GM18909 (cell line): ENCODE data around the gene KIAA1586.
"Not testable (repeated sequence)": the region's sequence is repeated elsewhere in the genome, so short reads cannot be mapped to it uniquely, and the experiment has no call there.

Source experiments
- ATAC-seq: cut with Tn5 transposase; IDR thresholded peaks from one replicate; pipeline ENCODE4 v1.9.1; 2021; ENCODE audit warnings: mild to moderate bottlenecking; ENCODE audit not compliant: unreplicated experiment, poor library complexity

Gene KIAA1586

GRCh38 chr6:57046332-57047256, at the start of gene KIAA1586:
TSS of gene KIAA1586 (plus strand) at chr6:57046693. CDS start at chr6:57046756, 63 bp downstream.
- ATAC-seq, result peak; percentile 97

GRCh38 chr6:56999049-56999448, 47.4 kb upstream of the KIAA1586 start:
- ATAC-seq, result no peak

DNA sequence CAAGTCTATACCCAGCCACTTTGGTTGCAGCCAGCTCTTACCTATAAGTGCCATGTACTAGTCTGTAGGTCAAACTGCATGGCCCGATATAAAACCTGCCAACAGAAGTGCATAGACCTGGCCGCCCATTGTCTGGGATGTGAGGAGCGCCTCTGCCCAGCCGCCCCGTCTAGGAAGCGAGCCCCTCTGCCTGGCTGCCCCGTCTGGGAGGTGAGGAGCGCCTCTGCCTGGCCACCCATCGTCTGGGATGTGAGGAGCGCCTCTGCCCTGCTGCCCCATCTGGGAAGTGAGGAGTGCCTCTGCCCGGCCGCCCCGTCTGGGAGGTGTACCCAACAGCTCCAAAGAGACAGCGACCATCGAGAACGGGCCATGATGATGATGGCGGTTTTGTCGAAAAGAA, 46.7 kb upstream of the KIAA1586 start:
- ATAC-seq, result not testable (repeated sequence)

DNA sequence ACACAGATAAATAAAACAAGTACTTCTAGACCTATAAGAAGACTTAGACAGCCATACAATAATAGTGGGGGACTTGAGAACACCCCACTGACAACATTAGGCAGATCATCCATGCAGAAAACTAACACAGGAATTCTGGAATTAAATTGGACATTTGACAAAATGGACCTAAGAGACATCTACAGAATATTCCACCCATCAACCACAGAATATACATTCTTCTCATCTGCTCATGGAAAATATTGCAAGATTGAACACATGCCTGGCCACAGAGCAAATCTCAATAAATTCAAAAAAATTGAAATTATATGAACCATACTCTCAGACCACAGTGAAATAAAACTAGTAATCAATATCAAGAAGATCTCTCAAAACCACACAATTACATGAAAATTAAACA, 44.3 kb upstream of the KIAA1586 start:
- ATAC-seq, result no peak

DNA sequence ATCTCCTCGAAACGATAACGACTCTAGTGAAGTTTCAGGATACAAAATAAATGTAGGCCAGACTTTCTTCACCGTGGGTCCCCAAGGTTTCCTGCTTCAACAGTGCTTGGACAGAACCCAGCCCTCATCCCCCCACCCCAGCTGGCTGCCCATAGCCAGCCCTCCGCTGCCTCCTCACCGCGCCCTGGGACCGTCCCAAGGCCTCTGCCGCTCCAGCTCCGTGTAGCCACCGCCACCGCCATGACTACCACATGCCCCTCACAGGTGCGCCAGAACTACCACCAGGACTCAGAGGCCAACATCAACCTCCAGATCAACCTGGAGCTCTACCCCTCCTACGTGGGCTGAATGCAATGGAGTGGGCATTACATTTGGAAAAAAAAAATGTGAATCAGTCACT, 42.2 kb upstream of the KIAA1586 start:
- no peak for ATAC-seq

DNA sequence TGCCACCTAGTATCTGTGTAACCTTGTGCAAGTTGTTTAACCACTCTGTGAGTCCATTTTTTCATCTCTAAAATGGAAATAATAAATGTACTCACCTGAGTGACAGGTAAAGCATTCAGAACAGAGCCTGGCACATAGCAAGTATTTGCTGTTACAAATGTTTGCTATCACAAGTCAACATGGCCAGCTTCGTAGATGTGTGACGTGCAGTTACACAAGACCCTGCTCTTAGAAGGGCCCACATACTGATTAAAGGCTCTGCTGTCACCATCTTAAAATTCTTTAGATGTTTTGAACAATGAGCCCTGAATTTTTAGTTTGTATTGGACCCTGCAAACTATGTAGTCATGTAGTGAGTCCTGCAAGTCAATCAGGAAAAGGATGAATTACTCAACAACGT, 40.4 kb upstream of the KIAA1586 start:
- no peak for ATAC-seq

DNA sequence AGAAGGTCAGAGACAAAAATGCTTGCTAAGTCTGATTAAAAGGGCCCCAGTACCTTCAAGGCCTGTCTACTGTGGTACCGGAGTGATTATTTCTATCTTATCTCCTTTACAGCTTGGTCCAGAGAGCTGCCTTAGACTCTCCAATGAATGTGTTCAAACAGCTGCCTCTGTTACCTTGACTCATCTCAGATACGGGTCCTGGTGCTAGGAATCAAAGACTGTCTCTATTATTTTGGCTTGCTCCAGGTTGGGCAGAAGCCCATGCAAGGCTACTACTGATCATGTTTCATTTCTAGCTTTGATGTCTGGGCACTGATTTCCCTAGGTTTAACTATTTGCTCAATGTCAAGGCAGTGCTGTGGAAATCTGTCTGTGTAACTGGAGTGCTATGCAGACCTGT, 38.4 kb upstream of the KIAA1586 start:
- not testable (repeated sequence) for ATAC-seq

- no peak for ATAC-seq
Measured at GRCh38 chr6:57013521-57013926, 33.0 kb upstream of the KIAA1586 start.

DNA sequence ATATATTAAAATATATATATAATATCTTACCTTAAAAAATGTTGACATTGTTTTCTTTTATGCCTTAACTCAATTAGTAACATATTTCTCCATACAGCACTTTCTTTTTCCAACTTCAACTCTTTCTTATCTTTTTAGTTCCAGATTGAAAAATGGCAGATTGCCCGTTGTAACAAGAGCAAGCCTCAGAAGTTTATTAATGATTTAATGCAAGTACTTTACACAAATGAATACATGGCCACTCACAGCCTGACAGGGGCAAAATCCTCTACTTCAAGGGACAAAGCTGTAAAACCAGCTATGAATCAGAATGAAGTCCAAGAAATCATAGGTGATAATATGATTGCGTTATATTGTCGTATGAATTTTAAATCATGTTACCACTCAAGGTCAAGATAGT, 29.4 kb upstream of the KIAA1586 start:
- ATAC-seq, result no peak

DNA sequence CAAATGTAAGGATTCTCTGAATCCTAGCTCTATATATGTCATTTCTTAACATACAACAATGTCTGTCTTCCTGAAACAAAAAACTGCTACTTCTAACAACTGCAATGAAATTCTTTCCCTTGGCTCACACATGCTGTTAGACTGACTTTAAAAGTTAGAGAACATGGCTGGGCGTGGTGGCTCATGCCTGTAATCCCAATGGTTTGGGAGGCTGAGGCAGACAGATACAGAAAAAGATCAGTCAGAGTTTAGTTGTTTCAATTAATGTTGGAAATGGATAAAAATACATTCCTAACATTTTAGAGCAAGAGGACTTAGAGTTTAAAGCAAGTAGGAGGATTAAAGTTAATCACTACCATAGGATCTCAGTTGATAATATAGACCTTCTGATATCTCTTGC, 28.7 kb upstream of the KIAA1586 start:
- no peak for ATAC-seq

GRCh38 chr6:57019434-57019833, 27.1 kb upstream of the KIAA1586 start:
- no peak for ATAC-seq

GRCh38 chr6:57021086-57021720, 25.3 kb upstream of the KIAA1586 start:
- peak; percentile 80 for ATAC-seq

DNA sequence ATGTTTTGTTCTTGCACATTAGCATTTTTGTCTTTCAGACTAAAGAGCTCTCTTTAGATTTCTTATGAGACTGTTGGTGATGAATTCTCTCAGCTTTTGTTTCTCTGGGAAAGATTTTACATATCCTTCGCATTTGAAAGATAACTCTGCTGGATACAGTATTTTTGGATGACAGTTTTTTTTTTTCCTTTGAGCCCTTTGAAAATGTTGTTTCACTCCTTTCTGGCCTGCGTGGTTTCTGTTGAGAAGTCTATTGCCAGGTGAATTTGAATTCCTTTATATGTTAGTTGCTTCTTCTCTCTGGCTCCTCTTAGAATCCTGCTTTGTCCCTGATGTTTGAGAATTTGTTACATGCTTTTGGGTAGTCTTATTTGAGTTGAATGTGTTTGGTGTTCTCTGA, 22.2 kb upstream of the KIAA1586 start:
- no peak for ATAC-seq

- ATAC-seq, result no peak
Measured at GRCh38 chr6:57024775-57025174, 21.7 kb upstream of the KIAA1586 start.

DNA sequence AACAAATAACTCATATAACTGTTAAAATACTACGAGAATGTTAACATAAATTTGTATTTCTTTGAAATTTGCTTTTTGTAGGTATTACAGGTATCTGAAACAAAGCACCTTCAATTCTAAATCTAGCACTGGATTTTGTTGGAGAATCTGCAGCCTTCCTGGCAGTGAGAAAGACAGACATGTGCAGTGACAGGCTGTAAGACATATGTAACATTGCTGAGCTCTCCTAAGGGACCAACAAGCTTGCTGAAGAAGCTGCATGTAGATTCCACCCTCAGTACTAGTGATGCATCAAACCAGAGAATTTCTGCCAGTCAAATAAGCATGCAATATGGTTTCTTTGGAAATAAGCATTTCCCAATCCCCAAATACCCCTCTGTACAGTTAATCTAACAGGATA, 20.5 kb upstream of the KIAA1586 start:
- ATAC-seq, result no peak

DNA sequence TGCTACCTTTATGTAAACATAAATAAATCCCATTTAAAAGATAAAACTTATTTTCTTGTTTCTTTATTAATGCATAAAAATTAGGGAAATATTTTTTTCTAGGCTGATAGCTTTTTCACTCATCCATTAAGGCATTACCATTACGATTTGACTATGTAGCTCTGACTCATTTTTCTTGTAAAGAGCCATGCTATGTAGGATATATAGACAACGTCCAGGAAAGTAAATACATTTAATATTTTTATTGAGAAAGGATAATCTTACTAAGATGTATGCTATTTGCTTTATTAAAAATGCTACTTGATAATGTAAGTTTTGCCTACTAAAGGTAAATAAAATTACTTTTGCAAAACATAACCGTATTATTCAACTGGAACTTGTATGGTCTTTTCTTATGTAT, 19.2 kb upstream of the KIAA1586 start:
- no peak for ATAC-seq

- no peak for ATAC-seq
Measured at GRCh38 chr6:57029213-57029612, 17.3 kb upstream of the KIAA1586 start.

GRCh38 chr6:57033228-57033627, 13.3 kb upstream of the KIAA1586 start:
- ATAC-seq, result no peak

- no peak for ATAC-seq
Measured at GRCh38 chr6:57035549-57035948, 10.9 kb upstream of the KIAA1586 start.

DNA sequence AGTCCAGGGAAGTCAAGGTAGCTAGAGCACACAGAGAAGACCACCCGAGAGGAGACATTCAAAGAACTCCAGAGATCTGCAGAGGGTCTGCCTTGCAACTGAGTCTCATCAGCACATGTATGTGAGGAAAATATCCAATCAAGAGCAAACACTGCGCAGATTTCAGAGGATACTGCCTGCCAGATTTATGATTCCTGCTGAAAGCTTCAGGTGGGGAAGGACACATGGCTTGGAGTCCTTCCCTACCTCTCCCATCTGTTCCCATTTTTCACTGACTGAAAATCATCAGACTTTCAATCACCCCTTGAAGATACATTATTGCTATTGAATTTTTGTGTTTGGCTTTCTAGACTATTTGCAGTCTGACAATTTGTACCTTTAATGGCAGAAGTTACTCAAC, 7.6 kb upstream of the KIAA1586 start:
- ATAC-seq, result no peak

DNA sequence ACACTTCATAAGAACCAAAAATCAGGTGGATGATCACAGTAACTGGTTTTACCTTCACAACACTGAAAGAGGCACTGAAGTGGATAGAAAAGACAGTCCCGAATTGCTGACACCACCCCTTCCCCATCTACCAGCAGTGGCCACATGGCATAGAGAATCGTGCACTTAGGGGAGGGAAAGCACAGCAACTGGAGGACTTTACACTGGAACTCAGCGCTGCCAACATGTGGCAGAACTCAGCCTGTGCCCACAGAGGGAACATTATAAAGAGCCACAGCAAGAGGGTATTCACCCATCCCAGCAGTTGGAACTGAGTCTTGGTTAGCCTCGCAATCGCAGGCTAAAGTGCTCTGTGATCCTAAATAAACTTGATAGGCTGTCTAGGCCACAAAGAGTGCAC, 6.5 kb upstream of the KIAA1586 start:
- no peak for ATAC-seq

DNA sequence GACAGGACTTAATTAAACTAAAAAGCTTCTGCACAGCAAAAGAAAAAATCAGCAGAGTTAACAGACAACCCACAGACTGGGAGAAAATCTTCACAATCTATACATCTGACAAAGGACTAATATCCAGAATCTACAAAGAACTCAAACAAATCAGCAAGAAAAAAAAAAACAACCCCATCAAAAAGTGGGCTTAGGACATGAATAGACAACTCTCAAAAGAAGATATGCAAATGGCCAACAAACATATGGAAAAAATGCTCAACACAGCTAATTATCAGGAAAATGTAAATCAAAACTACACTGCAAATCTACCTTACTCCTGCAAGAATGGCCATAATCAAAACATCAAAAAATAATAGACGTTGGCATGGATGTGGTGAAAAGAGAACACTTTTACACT, 2.4 kb upstream of the KIAA1586 start:
- ATAC-seq, result not testable (repeated sequence)
